GM12891 (cell line): ENCODE measurements around the gene TCF7.

Experiments used
- DNase-seq: peaks from one replicate; pipeline ENCODE4 v3.0.0; 2011; ENCODE audit warnings: low spot score; ENCODE audit not compliant: insufficient read length
- FAIRE-seq: peaks from 2 replicates; lab custom pipeline; 2011; peaks lifted over from hg19 to GRCh38; lab: Jason Lieb, UNC
- PAX5 ChIP-seq: IDR thresholded peaks from 2 replicates; pipeline ENCODE4 v1.6.1; 2011; ENCODE audit warnings: low read length, moderate library complexity, mild to moderate bottlenecking; ENCODE audit not compliant: insufficient read depth, severe bottlenecking
- POLR2A ChIP-seq: IDR thresholded peaks from 2 replicates; pipeline ENCODE4 v1.6.1; 2011; ENCODE audit warnings: low read depth, low read length, control low read depth
- POLR2AphosphoS5 ChIP-seq: IDR thresholded peaks from 2 replicates; pipeline ENCODE4 v1.6.1; 2011; ENCODE audit warnings: low read depth, low read length, control low read depth
- POU2F2 ChIP-seq: IDR thresholded peaks from 2 replicates; pipeline ENCODE4 v1.6.1; 2011; ENCODE audit warnings: low read depth, mild to moderate bottlenecking, control low read depth, low read length, moderate library complexity
- SPI1 ChIP-seq: IDR thresholded peaks from 2 replicates; pipeline ENCODE4 v1.6.1; 2011; ENCODE audit warnings: low read depth, low read length, control low read depth
- TAF1 ChIP-seq: IDR thresholded peaks from 2 replicates; pipeline ENCODE4 v1.6.1; 2011; ENCODE audit warnings: low read depth, low read length, control low read depth

The TCF7 gene

GRCh38 chr5:134110382-134110781 is 4.1 kb upstream of the TCF7 start:
- FAIRE-seq (peak; percentile 48), DNase-seq (no peak)
- no peak for TF ChIP-seq SPI1
- no peak for TF ChIP-seq POLR2A
- TF ChIP-seq PAX5: no peak
- TF ChIP-seq POU2F2: no peak
- no peak for TF ChIP-seq POLR2AphosphoS5
- no peak for TF ChIP-seq TAF1

- FAIRE-seq (peak; percentile 72), DNase-seq (no peak)
- TF ChIP-seq PAX5: no peak
- TF ChIP-seq SPI1: no peak
- TF ChIP-seq POLR2AphosphoS5: no peak
- TF ChIP-seq POLR2A: no peak; the same call in 1 of the 2 replicates
- TF ChIP-seq TAF1: no peak
- TF ChIP-seq POU2F2: no peak
Observed at GRCh38 chr5:134111741-134112647, 2.5 kb upstream of the TCF7 start.

GRCh38 chr5:134112726-134113362 is 1.6 kb upstream of the TCF7 start:
- DNase-seq: no peak
- FAIRE-seq: peak; percentile 5
- TF ChIP-seq POU2F2 (no peak), POLR2AphosphoS5 (no peak), SPI1 (no peak), PAX5 (no peak), TAF1 (no peak), POLR2A (no peak)

GRCh38 chr5:134113363-134113889 is 1.1 kb upstream of the TCF7 start:
- DNase-seq (no peak), FAIRE-seq (no peak)
- TF ChIP-seq PAX5: no peak
- TF ChIP-seq TAF1: no peak
- no peak for TF ChIP-seq POLR2AphosphoS5
- TF ChIP-seq POLR2A: no peak
- no peak for TF ChIP-seq POU2F2
- TF ChIP-seq SPI1: no peak

- no peak for FAIRE-seq
- DNase-seq: no peak
- TF ChIP-seq SPI1 (no peak), TAF1 (no peak), PAX5 (no peak), POU2F2 (no peak), POLR2AphosphoS5 (no peak), POLR2A (no peak)
Observed at GRCh38 chr5:134114886-134115805, 665 bp downstream of the TCF7 start.

GRCh38 chr5:134115806-134116175 is 1.3 kb downstream of the TCF7 start:
- TF ChIP-seq POLR2A (no peak), POU2F2 (no peak), TAF1 (no peak), PAX5 (no peak), POLR2AphosphoS5 (no peak), SPI1 (no peak)
- FAIRE-seq (no peak), DNase-seq (no peak)

GRCh38 chr5:134116286-134116685 is 1.8 kb downstream of the TCF7 start:
- no peak for TF ChIP-seq SPI1
- TF ChIP-seq POLR2AphosphoS5: no peak
- no peak for TF ChIP-seq POU2F2
- no peak for TF ChIP-seq PAX5
- TF ChIP-seq POLR2A: no peak
- no peak for TF ChIP-seq TAF1
- DNase-seq (no peak), FAIRE-seq (no peak)
